ENCODE measurements around the gene ZBTB8B. TPM values are rescaled to one million over a fixed set of nuclear protein-coding genes. Genes with fewer than 3 reads are reported as not detected.

Gene ZBTB8B
- total and polyA plus RNA-seq, 7 donors: under 0.01 TPM; not detected in 5

GRCh38 chr1:32489774-32490454 is 25.0 kb downstream of the ZBTB8B start:
- ATAC-seq (no peak), DNase-seq (no peak)
- intact Hi-C loops (cut with DNase I): no loop called here
- WGBS, 3 donors: 86 to 94% (median 89%) methylated on average over 3 of the region's 3 CpGs
- no peak for TF ChIP-seq CTCF (IDR thresholded peaks at IDR 0.05)
- no peak overlapping the region for H3K27ac ChIP-seq
- no peaks in the 10 kb centered on the region for H3K4me1 ChIP-seq
- no peaks in the 10 kb centered on the region for H3K9me3 ChIP-seq
- H3K4me3 ChIP-seq: no peak overlapping the region
- no peaks in the 10 kb centered on the region for H3K27me3 ChIP-seq (ENCODE audit: insufficient read depth in 3 of 3, low read length in 2 of 3)
- H3K36me3 ChIP-seq (ENCODE audit: insufficient read depth in 1 of 2, low read depth in 1 of 2): no peaks in the 10 kb centered on the region

- intact Hi-C loops (cut with DNase I): no loop called here
- H3K36me3 ChIP-seq (ENCODE audit: insufficient read depth in 1 of 2, low read depth in 1 of 2): no peaks in the 10 kb centered on the region
- no peak overlapping the region for H3K4me3 ChIP-seq
- H3K27me3 ChIP-seq (ENCODE audit: insufficient read depth in 3 of 3, low read length in 2 of 3): no peaks in the 10 kb centered on the region
- TF ChIP-seq CTCF (IDR thresholded peaks at IDR 0.05): no peak
- no peak for ATAC-seq
- no peaks in the 10 kb centered on the region for H3K4me1 ChIP-seq
- H3K27ac ChIP-seq: no peak overlapping the region
- H3K9me3 ChIP-seq: no peaks in the 10 kb centered on the region
- 91 to 94% (median 93%) methylated on average over 2 of the region's 2 CpGs for WGBS, 3 donors
- DNase-seq: no peak
Observed at GRCh38 chr1:32491386-32491785, 26.5 kb downstream of the ZBTB8B start.

GRCh38 chr1:32494196-32494595 is 29.3 kb downstream of the ZBTB8B start:
- ATAC-seq (no peak), DNase-seq (no peak)
- intact Hi-C loops (cut with DNase I): no loop called here
- Histone ChIP-seq H3K4me3 (no peak overlapping the region), H3K9me3 (no peaks in the 10 kb centered on the region), H3K27ac (no peak overlapping the region), H3K36me3 (ENCODE audit: insufficient read depth in 1 of 2, low read depth in 1 of 2) (no peaks in the 10 kb centered on the region), H3K4me1 (no peaks in the 10 kb centered on the region), H3K27me3 (ENCODE audit: insufficient read depth in 3 of 3, low read length in 2 of 3) (no peaks in the 10 kb centered on the region)
- WGBS, 3 donors: 29 to 79% (median 52%) methylated on average over 1 of the region's 1 CpG
- no peak for TF ChIP-seq CTCF (IDR thresholded peaks at IDR 0.05)

GRCh38 chr1:32494711-32495337 is 30.0 kb downstream of the ZBTB8B start:
- H3K27ac ChIP-seq: no peak overlapping the region
- 84 to 87% (median 86%) methylated on average over 7 of the region's 7 CpGs for WGBS, 3 donors
- TF ChIP-seq CTCF (IDR thresholded peaks at IDR 0.05): no peak
- H3K4me1 ChIP-seq: no peaks in the 10 kb centered on the region
- DNase-seq (no peak), ATAC-seq (no peak)
- no peaks in the 10 kb centered on the region for H3K9me3 ChIP-seq
- H3K36me3 ChIP-seq (ENCODE audit: insufficient read depth in 1 of 2, low read depth in 1 of 2): no peaks in the 10 kb centered on the region
- H3K4me3 ChIP-seq: no peak overlapping the region
- intact Hi-C loops (cut with DNase I): no loop called here
- no peaks in the 10 kb centered on the region for H3K27me3 ChIP-seq (ENCODE audit: insufficient read depth in 3 of 3, low read length in 2 of 3)
